GM23248 (cell line): ENCODE data around the gene FEZF2.

Experiments used
- EZH2 ChIP-seq: fragments of 200-600 bp; sonication (generic); IDR thresholded peaks from 2 replicates; pipeline ENCODE4 v1.6.1; 2018; ENCODE audit warnings: antibody characterized with exemption, mild to moderate bottlenecking; ENCODE audit not compliant: insufficient read depth, poor library complexity, severe bottlenecking
- EZH2phosphoT487 ChIP-seq: fragments of 200-600 bp; sonication (generic); IDR thresholded peaks from 2 replicates; pipeline ENCODE4 v1.6.1; 2018; ENCODE audit warnings: antibody characterized with exemption, moderate library complexity, mild to moderate bottlenecking, low read depth; ENCODE audit not compliant: insufficient read depth

GRCh38 chr3:62343755-62344154 lies 29.6 kb downstream of the FEZF2 start:
- TF ChIP-seq EZH2 (no peak), EZH2phosphoT487 (no peak)
